NCI-H1417 treated with DMSO at 0.1 percent for 48 hours (cell line): ENCODE data around the gene SELE.
"Not testable (repeated sequence)": the region's sequence is repeated elsewhere in the genome, so short reads cannot be mapped to it uniquely, and the experiment has no call there.

Experiments
- DNase-seq: peaks from one replicate; lab custom pipeline; 2025; lab: John Stamatoyannopoulos, UW

Gene SELE

GRCh38 chr1:169724168-169724567 lies 9.7 kb downstream of the SELE start:
- no peak for DNase-seq

GRCh38 chr1:169723763-169724162 lies 10.1 kb downstream of the SELE start:
- no peak for DNase-seq

- no peak for DNase-seq
Observed at GRCh38 chr1:169722779-169723178, 11.1 kb downstream of the SELE start.

DNA sequence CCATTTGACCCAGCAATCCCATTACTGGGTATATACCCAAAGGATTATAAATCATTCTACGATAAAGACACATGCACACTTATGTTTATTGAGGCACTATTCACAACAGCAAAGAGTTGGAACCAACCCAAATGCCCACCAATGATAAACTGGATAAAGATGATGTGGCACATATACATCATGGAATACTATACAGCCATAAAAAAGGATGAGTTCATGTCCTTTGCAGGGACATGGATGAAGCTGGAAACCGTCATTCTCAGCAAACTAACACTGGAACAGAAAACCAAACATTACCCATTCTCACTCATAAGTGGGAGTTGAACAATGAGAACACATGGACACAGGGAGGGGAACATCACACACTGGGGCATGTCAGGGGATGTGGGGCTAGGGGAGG lies 18.8 kb downstream of the SELE start:
- DNase-seq = not testable (repeated sequence)

DNA sequence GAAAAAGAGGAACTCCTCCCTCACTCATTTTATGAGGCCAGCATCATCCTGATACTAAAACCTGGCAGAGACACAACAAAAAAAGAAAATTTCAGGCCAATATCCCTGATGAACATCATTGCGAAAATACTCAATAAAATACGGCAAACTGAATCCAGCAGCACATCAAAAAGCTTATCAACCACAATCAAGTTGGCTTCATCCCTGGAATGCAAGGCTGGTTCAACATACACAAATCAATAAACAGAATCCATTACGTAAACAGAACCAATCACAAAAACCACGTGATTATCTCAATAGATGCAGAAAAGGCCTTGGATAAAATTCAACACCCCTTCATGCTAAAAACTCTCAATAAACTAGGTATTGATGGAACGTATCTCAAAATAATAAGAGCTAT lies 20.8 kb downstream of the SELE start:
- not testable (repeated sequence) for DNase-seq

DNA sequence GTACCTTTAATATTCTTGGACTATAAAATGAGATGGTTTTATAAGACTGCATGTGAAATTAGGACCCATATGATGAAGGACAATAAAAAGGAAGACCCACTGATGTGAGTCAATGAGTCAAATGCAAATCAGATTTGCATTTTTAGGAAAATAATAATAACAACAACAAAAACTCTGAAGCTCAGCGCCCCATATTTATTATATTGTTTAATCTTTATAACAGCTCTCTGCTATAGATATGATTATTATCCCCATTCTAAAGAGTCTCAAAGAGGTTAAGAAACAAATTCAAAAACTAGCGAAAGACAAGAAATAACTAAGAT lies 21.6 kb downstream of the SELE start:
- no peak for DNase-seq

DNA sequence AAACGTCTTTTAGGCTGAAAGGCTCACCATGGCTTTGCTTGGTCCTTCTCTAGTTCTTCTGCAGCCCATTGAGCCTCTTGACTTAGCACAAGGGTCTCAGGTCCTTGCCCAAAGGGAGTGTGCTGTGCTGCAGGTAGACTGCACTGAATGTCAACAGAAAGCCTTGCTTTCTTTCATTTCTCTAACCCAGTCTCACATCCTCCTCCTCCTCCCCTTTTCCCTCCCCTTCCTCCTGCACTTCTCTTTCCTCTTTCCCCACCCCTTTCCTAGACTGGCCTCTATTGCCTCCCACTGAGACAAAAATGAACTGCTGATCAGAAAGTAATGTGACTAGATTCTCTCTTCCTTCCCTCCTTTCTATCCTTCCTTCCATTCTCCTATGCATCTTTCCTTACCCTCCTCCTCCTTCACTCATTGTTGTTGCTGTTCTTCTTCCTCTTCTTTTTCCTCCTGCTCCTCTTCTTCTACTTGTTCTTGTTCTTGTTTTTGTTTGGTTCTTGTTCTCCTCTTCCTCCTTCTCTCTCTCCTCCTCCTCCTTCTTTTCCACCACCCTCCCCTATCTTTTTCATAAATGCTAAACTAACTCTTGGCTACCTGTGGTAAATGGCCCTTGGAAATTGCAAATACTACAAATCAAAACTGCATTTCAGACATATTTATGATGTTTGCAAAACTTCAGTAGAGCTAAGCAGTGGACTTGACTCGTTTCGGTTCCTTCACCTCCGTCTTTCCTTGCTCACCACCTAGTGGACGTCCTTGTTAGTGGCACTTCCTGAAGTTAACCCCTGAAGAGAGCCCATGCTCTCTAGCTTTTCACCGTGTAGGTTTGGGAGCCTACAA lies 22.2 kb downstream of the SELE start, which contains the start of gene SELL:
SELL (minus strand) TSS at position 152 of the 840 bp plus-strand sequence; CDS start at position 30, 122 bp downstream.
- no peak for DNase-seq

GRCh38 chr1:169708647-169709046 lies 25.2 kb downstream of the SELE start:
- DNase-seq = no peak

GRCh38 chr1:169707912-169708604 lies 25.8 kb downstream of the SELE start:
- no peak for DNase-seq

DNA sequence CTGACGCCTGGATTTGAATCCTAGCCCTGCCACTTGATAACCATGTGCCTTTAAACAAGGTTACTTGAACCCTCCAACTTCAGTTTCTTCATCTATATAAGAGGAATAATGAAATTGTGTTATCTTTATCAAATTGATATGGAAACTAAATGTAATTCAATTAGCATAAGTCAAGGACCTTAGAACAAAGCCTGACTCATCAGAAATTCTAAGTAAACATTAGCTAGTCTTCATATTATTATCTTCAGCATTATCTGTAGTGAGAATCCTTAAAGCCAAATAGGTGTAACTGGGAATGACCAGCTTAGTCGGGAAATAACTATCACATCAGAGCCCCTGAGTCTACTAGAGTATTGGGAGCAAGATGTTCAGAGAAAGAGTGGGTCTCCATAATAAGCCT lies 29.1 kb downstream of the SELE start:
- no peak for DNase-seq

GRCh38 chr1:169701261-169702005 lies 32.4 kb downstream of the SELE start:
- DNase-seq = no peak

DNA sequence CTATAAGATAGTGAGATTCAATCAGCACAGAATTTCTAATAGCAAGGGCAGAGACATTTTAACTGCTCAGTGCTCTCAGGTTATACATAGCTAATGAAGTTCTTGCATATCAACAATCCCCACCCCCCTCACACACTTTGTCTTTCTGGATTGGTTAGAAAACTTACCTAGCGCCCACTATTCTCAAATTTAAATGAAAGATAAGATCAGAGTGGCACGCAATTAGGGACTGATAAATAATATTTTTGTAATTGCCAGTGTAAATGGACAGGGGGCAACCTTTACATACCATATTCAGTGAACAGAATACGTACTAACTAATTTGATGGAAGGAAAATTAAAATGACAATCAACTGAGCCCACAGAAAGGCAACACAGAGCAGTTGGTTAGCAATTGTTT lies 34.2 kb downstream of the SELE start:
- no peak for DNase-seq

DNA sequence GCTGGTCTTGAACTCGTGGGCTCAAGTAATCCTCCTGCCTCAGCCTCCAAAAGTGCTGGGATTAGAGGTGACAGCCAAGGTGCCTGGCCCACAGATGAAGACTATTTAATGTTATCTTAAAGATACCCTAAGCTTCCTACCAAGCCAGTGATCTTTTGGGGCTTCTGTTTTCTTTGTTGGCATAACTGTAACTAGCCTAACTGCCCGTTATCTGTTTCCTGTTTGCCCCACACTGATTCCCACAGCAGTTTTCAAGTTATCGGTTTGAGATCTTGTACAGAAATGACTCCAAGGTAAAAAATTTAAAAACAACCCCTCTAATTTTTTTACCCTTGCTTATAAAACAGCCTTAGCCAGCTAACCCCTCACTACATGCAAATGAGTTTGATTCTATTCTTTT lies 34.9 kb downstream of the SELE start:
- DNase-seq = no peak

- no peak for DNase-seq
Observed at GRCh38 chr1:169697755-169698154, 36.1 kb downstream of the SELE start.

GRCh38 chr1:169696273-169697100 lies 37.4 kb downstream of the SELE start:
- DNase-seq = no peak

GRCh38 chr1:169694304-169695075 lies 39.4 kb downstream of the SELE start:
- DNase-seq = no peak

DNA sequence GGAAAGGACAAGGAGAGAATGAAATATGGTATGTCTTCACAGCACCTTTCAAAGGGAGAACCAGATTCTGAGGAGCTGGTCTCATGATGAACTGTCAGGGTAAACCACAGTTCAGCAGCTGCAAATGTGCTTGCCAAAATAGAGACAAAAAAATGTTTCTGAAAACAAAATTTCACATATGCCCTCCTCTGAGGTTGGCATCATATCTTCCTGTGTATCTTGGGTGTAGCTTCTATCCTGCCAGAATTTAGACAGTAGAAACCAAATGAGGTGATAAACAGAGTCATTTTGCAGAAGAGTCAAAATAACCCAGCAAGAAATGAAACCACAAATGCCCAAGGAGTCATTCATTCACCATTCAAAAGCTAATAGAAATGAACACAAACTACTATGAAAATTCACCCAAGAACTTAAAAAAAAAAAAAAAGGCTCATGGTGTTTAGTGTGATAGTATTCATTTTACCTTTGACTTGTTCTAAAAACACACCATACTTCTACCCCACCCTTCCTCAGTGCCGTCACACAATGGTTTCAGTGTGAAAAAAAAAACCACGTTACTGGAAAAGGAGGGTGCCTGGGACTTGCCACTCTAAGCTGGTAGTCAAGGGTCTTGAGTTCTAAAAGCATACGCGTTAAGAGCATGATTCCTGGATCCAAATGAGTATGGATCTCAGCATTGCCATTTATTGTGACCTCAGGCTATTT lies 41.0 kb downstream of the SELE start:
- no peak for DNase-seq

- no peak for DNase-seq
Observed at GRCh38 chr1:169690489-169690888, 43.4 kb downstream of the SELE start.

DNA sequence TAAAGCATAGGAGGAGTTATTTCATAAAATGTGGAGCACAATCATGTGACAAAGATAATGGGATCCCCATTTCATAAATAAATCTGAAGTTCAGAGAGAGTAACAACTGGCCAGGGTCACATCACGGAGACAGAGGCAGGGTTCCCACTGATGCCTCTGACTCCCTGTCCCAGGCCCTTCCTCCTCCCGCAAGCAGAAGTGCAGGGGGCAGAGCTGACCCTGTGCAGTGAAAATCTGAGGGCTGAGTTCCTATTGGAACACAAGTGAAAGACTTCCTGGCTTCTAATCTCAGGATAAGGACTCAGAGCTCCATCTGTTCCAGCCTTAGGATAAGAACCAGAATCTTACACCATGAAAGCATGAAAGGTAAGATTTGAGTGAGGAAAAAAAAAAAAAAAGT lies 44.5 kb downstream of the SELE start:
- DNase-seq = no peak

DNA sequence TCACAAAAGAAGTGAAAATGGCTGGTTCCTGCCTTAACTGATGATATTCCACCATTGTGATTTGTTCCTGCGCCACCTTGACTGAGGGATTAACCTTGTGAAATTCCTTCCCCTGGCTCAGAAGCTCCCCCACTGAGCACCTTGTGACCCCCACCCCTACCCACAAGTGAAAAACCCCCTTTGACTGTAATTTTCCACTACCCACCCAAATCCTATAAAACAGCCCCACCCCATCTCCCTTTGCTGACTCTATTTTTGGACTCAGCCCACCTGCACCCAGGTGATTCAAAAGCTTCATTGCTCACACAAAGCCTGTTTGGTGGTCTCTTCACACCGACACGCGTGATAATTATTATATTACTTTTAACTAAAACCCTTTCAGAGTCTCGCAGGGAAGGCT lies 45.5 kb downstream of the SELE start:
- not testable (repeated sequence) for DNase-seq

GRCh38 chr1:169683661-169684060 lies 50.2 kb downstream of the SELE start:
- DNase-seq = no peak
